HG03095 (cell line): ENCODE results near the gene RNF4.
"Not testable (repeated sequence)": the region's sequence is repeated elsewhere in the genome, so short reads cannot be mapped to it uniquely, and the experiment has no call there.

ENCODE experiments used
- ATAC-seq: cut with Tn5 transposase; IDR thresholded peaks from one replicate; pipeline ENCODE4 v1.9.1; 2021; ENCODE audit warnings: moderate library complexity; ENCODE audit not compliant: unreplicated experiment

RNF4 gene

GRCh38 chr4:2457481-2458295, 11.2 kb upstream of the RNF4 start:
- ATAC-seq: no peak

GRCh38 chr4:2458546-2459491, 10.1 kb upstream of the RNF4 start:
- ATAC-seq: no peak

- ATAC-seq: no peak
Observed at GRCh38 chr4:2459589-2460349, 9.1 kb upstream of the RNF4 start.

- no peak for ATAC-seq
Observed at GRCh38 chr4:2461246-2461960, 7.5 kb upstream of the RNF4 start.

GRCh38 chr4:2462218-2462991, 6.5 kb upstream of the RNF4 start:
- ATAC-seq: peak; percentile 84

- ATAC-seq: no peak
Observed at GRCh38 chr4:2462992-2463762, 5.7 kb upstream of the RNF4 start.

GRCh38 chr4:2465032-2465431, 3.9 kb upstream of the RNF4 start:
- no peak for ATAC-seq

- ATAC-seq: not testable (repeated sequence)
Observed at GRCh38 chr4:2465544-2465943, 3.4 kb upstream of the RNF4 start.

- ATAC-seq: peak; percentile 45
Observed at GRCh38 chr4:2469192-2469984, 482 bp downstream of the RNF4 start.

- no peak for ATAC-seq
Observed at GRCh38 chr4:2470791-2471190, 1.9 kb downstream of the RNF4 start.

GRCh38 chr4:2472187-2472586, 3.3 kb downstream of the RNF4 start:
- ATAC-seq: no peak

GRCh38 chr4:2478229-2478628, 9.3 kb downstream of the RNF4 start:
- ATAC-seq: no peak

- ATAC-seq: no peak
Observed at GRCh38 chr4:2480649-2481048, 11.7 kb downstream of the RNF4 start.

GRCh38 chr4:2482192-2482591, 13.3 kb downstream of the RNF4 start:
- ATAC-seq: no peak

GRCh38 chr4:2482693-2483092, 13.8 kb downstream of the RNF4 start:
- peak; percentile 48 for ATAC-seq

GRCh38 chr4:2483237-2483636, 14.3 kb downstream of the RNF4 start:
- ATAC-seq: no peak

- ATAC-seq: no peak
Observed at GRCh38 chr4:2484185-2484584, 15.3 kb downstream of the RNF4 start.

- peak; percentile 65 for ATAC-seq
Observed at GRCh38 chr4:2484993-2485392, 16.1 kb downstream of the RNF4 start.
